KBM-7 (cell line): ENCODE results near the gene LRRC8C.
"Not testable (repeated sequence)": the region's sequence is repeated elsewhere in the genome, so short reads cannot be mapped to it uniquely, and the experiment has no call there.

ENCODE experiments used
- DNase-seq: peaks from one replicate; pipeline ENCODE4 v3.0.0-alpha.2; 2015
- in situ Hi-C: fragments of 300-500 bp; cut with MboI; formaldehyde crosslinking; loops from 2 replicates; pipeline ENCODE4 v1.14.3; 2020; ENCODE audit warnings: low sequenced_read_pairs, low pct_unique_long_range_greater_than_20kb, mixed read lengths

Gene LRRC8C

GRCh38 chr1:89627596-89627962, 5.3 kb upstream of the LRRC8C start:
- no peak for DNase-seq
- in situ Hi-C loops, result loop anchor here (10.0 kb wide), 1 partner anchor 357 kb away; no protein-coding TSS in a partner anchor

- in situ Hi-C loops, result loop anchor here (10.0 kb wide), 1 partner anchor 356 kb away; no protein-coding TSS in a partner anchor
- DNase-seq, result no peak
These were observed 3.8 kb upstream of the LRRC8C start for GRCh38 chr1:89629146-89629545.

GRCh38 chr1:89629600-89629999, 3.3 kb upstream of the LRRC8C start:
- DNase-seq, result not testable (repeated sequence)
- in situ Hi-C loops, result loop anchor here (10.0 kb wide), 1 partner anchor 355 kb away; no protein-coding TSS in a partner anchor

- DNase-seq, result peak; percentile 12
- in situ Hi-C loops, result loop anchor here (10.0 kb wide), 1 partner anchor 135 kb away; no protein-coding TSS in a partner anchor
These were observed 2.9 kb upstream of the LRRC8C start for GRCh38 chr1:89630048-89630447.

GRCh38 chr1:89631816-89632656, 884 bp upstream of the LRRC8C start:
- DNase-seq, result no peak
- in situ Hi-C loops, result loop anchor here (10.0 kb wide), 1 partner anchor 133 kb away; no protein-coding TSS in a partner anchor

GRCh38 chr1:89633248-89633799, 404 bp downstream of the LRRC8C start:
- peak; percentile 76 for DNase-seq
- in situ Hi-C loops, result loop anchor here (10.0 kb wide), 1 partner anchor 131 kb away; no protein-coding TSS in a partner anchor

GRCh38 chr1:89633800-89634625, 1.1 kb downstream of the LRRC8C start:
- DNase-seq, result peak; percentile 39
- in situ Hi-C loops, result loop anchor here (10.0 kb wide), 1 partner anchor 131 kb away; no protein-coding TSS in a partner anchor

- in situ Hi-C loops, result loop anchor here (10.0 kb wide), 1 partner anchor 129 kb away; no protein-coding TSS in a partner anchor
- no peak for DNase-seq
These were observed 3.2 kb downstream of the LRRC8C start for GRCh38 chr1:89635825-89636815.

GRCh38 chr1:89637496-89637895, 4.6 kb downstream of the LRRC8C start:
- no peak for DNase-seq
- in situ Hi-C loops, result loop anchor here (10.0 kb wide), 1 partner anchor 127 kb away; no protein-coding TSS in a partner anchor

GRCh38 chr1:89640440-89640839, 7.5 kb downstream of the LRRC8C start:
- in situ Hi-C loops, result no loop called here
- no peak for DNase-seq

GRCh38 chr1:89641781-89642180, 8.9 kb downstream of the LRRC8C start:
- DNase-seq, result no peak
- in situ Hi-C loops, result no loop called here

- no peak for DNase-seq
- in situ Hi-C loops, result no loop called here
These were observed 10.7 kb downstream of the LRRC8C start for GRCh38 chr1:89643577-89643976.

- no peak for DNase-seq
- in situ Hi-C loops, result no loop called here
These were observed 11.3 kb downstream of the LRRC8C start for GRCh38 chr1:89644119-89644814.

- no peak for DNase-seq
- in situ Hi-C loops, result no loop called here
These were observed 13.3 kb downstream of the LRRC8C start for GRCh38 chr1:89646259-89646658.

- in situ Hi-C loops, result no loop called here
- DNase-seq, result no peak
These were observed 16.9 kb downstream of the LRRC8C start for GRCh38 chr1:89649783-89650182.

- DNase-seq, result no peak
- in situ Hi-C loops, result no loop called here
These were observed 19.5 kb downstream of the LRRC8C start for GRCh38 chr1:89652373-89652772.

- DNase-seq, result peak; percentile 24
- in situ Hi-C loops, result no loop called here
These were observed 25.0 kb downstream of the LRRC8C start for GRCh38 chr1:89657886-89658285.
